HCT116 (cell line): Measurements from ENCODE around the gene ZSWIM6. TPM values are rescaled to one million over a fixed set of nuclear protein-coding genes. Genes with fewer than 3 reads are reported as not detected.

Experiments
- ATAC-seq: fragments of 200-7000 bp; cut with Tn5 transposase; 2 replicates; pipeline ENCODE4 v1.9.1; 2020; ENCODE audit warnings: mild to moderate bottlenecking, moderate library complexity
- BruUV-seq: library from RNA; stranded (reverse); fragments of 400-500 nt; replicated peaks from 2 replicates; lab custom pipeline; 2021; lab: Mats Ljungman, UMichigan
- CTCF ChIA-PET: fragments of 300-600 bp; sonication (Branson Sonifier 250); formaldehyde crosslinking; loops from one replicate; lab custom pipeline; 2021; ENCODE audit warnings: antibody characterized with exemption; lab: Charles Lee
- POLR2A ChIA-PET: fragments of 300-600, 350-600 bp; sonication (Branson Sonifier 250); formaldehyde crosslinking; loops from one replicate; lab custom pipeline; 2021; ENCODE audit warnings: antibody characterized with exemption; lab: Charles Lee
- RAD21 ChIA-PET, 2 experiments: fragments of 300-600 bp; sonication (Branson Sonifier 250); formaldehyde crosslinking; loops; one replicate each; lab custom pipeline; 2023; ENCODE audit warnings: low total read pairs in 2 of 2; ENCODE audit not compliant: uncharacterized antibody in 2 of 2, unreplicated experiment in 2 of 2, low non-redundant PET in 1 of 2; lab: Charles Lee
- DNase-seq: peaks from one replicate; pipeline ENCODE4 v3.0.0-alpha.2; 2010; ENCODE audit warnings: low read depth, low spot score
- H2AFZ ChIP-seq: fragments of 200-600 bp; shearing (Covaris generic), sonication (generic); 2 replicates; pipeline ENCODE4 v1.6.1; 2017; ENCODE audit warnings: low read depth, mixed run types, mixed read lengths, antibody characterized with exemption, low read length; ENCODE audit not compliant: poor library complexity, severe bottlenecking
- H3K27ac ChIP-seq: 2 replicates; pipeline ENCODE4 v1.5.1; 2012; ENCODE audit warnings: low read depth, low read length
- H3K27me3 ChIP-seq: fragments of 200-600 bp; sonication (generic); 2 replicates; pipeline ENCODE4 v1.6.1; 2016; ENCODE audit warnings: mixed run types, low read length, mixed read lengths; ENCODE audit not compliant: insufficient read depth
- H3K36me3 ChIP-seq, 2 experiments: fragments of 200-500 bp in 1 of 2; fragments of 200-600 bp in 1 of 2; sonication (Bioruptor generic) in 1 of 2; sonication (generic) in 1 of 2; 2 replicates each; pipeline versions ENCODE4 v1.5.1 to v1.6.1; 2014 to 2016; ENCODE audit warnings: low read length in 2 of 2, inconsistent platforms in 1 of 2, mixed read lengths in 1 of 2, mixed run types in 1 of 2; ENCODE audit not compliant: insufficient read depth in 2 of 2, control insufficient read depth in 1 of 2
- H3K4me1 ChIP-seq, 2 experiments: fragments of 200-600 bp in 1 of 2; sonication (generic) in 1 of 2; 2 replicates each; pipeline versions ENCODE4 v1.5.1 to v1.6.1; 2012 to 2017; ENCODE audit warnings: low read length in 2 of 2, inconsistent platforms in 1 of 2, mild to moderate bottlenecking in 1 of 2, mixed read lengths in 1 of 2, mixed run types in 1 of 2, moderate library complexity in 1 of 2; ENCODE audit not compliant: insufficient read depth in 2 of 2, control insufficient read depth in 1 of 2
- H3K4me2 ChIP-seq: fragments of 200-600 bp; sonication (generic); 2 replicates; pipeline ENCODE4 v1.6.1; 2017; ENCODE audit warnings: mixed run types, low read length, mixed read lengths
- H3K4me3 ChIP-seq, 2 experiments: fragments of 200-600 bp in 1 of 2; sonication (generic) in 1 of 2; replicated peaks in 1 of 2; 2 replicates each; pipeline ENCODE4 v1.5.1; 2011 to 2016; ENCODE audit warnings: low read length in 2 of 2, control low read depth in 1 of 2, low read depth in 1 of 2, mild to moderate bottlenecking in 1 of 2, mixed read lengths in 1 of 2, mixed run types in 1 of 2
- H3K79me2 ChIP-seq: fragments of 200-600 bp; sonication (generic); 2 replicates; pipeline ENCODE4 v1.6.1; 2017; ENCODE audit warnings: mild to moderate bottlenecking, mixed run types, low read length, moderate library complexity, mixed read lengths; ENCODE audit not compliant: insufficient read depth
- H3K9ac ChIP-seq: fragments of 200-600 bp; sonication (generic); 2 replicates; pipeline ENCODE4 v1.6.1; 2016; ENCODE audit warnings: low read length, mixed read lengths
- H3K9me2 ChIP-seq: fragments of 200-600 bp; sonication (generic), shearing (Covaris generic); 2 replicates; pipeline ENCODE4 v1.6.1; 2017; ENCODE audit warnings: mixed run types, mild to moderate bottlenecking, moderate library complexity; ENCODE audit not compliant: insufficient read depth
- H3K9me3 ChIP-seq, 2 experiments: fragments of 200-500 bp in 1 of 2; fragments of 200-600 bp in 1 of 2; sonication (Bioruptor generic) in 1 of 2; sonication (generic) in 1 of 2; 2 replicates each; pipeline ENCODE4 v1.6.1; 2014 to 2017; ENCODE audit warnings: low read length in 2 of 2, mixed read lengths in 2 of 2, inconsistent platforms in 1 of 2, low read depth in 1 of 2, mild to moderate bottlenecking in 1 of 2, mixed run types in 1 of 2, moderate library complexity in 1 of 2; ENCODE audit not compliant: control insufficient read depth in 1 of 2, insufficient read depth in 1 of 2
- H4K20me1 ChIP-seq: fragments of 200-600 bp; sonication (generic), shearing (Covaris generic); 2 replicates; pipeline ENCODE4 v1.6.1; 2017; ENCODE audit warnings: mixed run types, mild to moderate bottlenecking, moderate library complexity; ENCODE audit not compliant: insufficient read depth
- EGR1 ChIP-seq: IDR thresholded peaks from 2 replicates; pipeline ENCODE4 v1.6.1; 2012; ENCODE audit warnings: low read depth
- ELF1 ChIP-seq: IDR thresholded peaks from 2 replicates; pipeline ENCODE4 v1.6.1; 2012; ENCODE audit warnings: low read depth, borderline replicate concordance
- POLR2AphosphoS5 ChIP-seq: IDR thresholded peaks from 2 replicates; pipeline ENCODE4 v1.6.1; 2011; ENCODE audit warnings: mild to moderate bottlenecking, low read depth, low read length, moderate library complexity
- REST ChIP-seq: IDR thresholded peaks from 2 replicates; pipeline ENCODE4 v1.6.1; 2012; ENCODE audit warnings: low read depth
- SIN3A ChIP-seq: IDR thresholded peaks from 2 replicates; pipeline ENCODE4 v1.6.1; 2012; ENCODE audit warnings: low read depth
- SP1 ChIP-seq: IDR thresholded peaks from 2 replicates; pipeline ENCODE4 v1.6.1; 2012; ENCODE audit warnings: low read depth
- SRF ChIP-seq: IDR thresholded peaks from 2 replicates; pipeline ENCODE4 v1.6.1; 2012; ENCODE audit warnings: low read depth
- ZNF274 ChIP-seq: fragments of 200-500 bp; sonication (Bioruptor generic); IDR thresholded peaks from 2 replicates; pipeline ENCODE4 v1.6.1; 2014; ENCODE audit warnings: mild to moderate bottlenecking, low read depth, low read length, inconsistent platforms
- intact Hi-C: fragments of 100-400 bp; cut with micrococcal nuclease; formaldehyde crosslinking; loops from 2 replicates; pipeline ENCODE4 v1.10.0; 2022
- total RNA-seq: library from RNA; stranded (reverse); gene quantifications from one replicate; pipeline ENCODE4 v1.2.1, GENCODE V29; 2021; ENCODE audit not compliant: unreplicated experiment

ZSWIM6 gene
- total RNA-seq, 1 experiment from 2014 or later = 7.4 TPM

GRCh38 chr5:61575103-61575502, 243.0 kb downstream of the ZSWIM6 start:
- Histone ChIP-seq H3K27ac (no peak overlapping the region), H3K4me1 (peaks cover 0 to 5% of the 10 kb centered on the region in 2 experiments; a peak in 1 of 4 replicates), H3K4me2 (no peak overlapping the region), H3K9me2 (no peaks in the 10 kb centered on the region), H3K27me3 (no peaks in the 10 kb centered on the region), H3K9me3 (no peaks in the 10 kb centered on the region), H3K79me2 (no peaks in the 10 kb centered on the region), H3K9ac (no peak overlapping the region), H2AFZ (peak overlapping the region; percentile 65), H3K4me3 (no peak overlapping the region), H3K36me3 (no peaks in the 10 kb centered on the region), H4K20me1 (no peaks in the 10 kb centered on the region)
- no peak for TF ChIP-seq ELF1
- no peak for TF ChIP-seq POLR2AphosphoS5
- TF ChIP-seq REST = no peak
- TF ChIP-seq SIN3A = no peak
- no peak for TF ChIP-seq SRF
- TF ChIP-seq EGR1 = no peak
- no peak for TF ChIP-seq SP1
- no peak for TF ChIP-seq ZNF274
- intact Hi-C loops = no loop called here
- ChIA-PET RAD21 (no interaction called here), POLR2A (no interaction called here), CTCF (no interaction called here)
- BruUV-seq = no TSS peak
- ATAC-seq = no peak
- no peak for DNase-seq
